Nephron progenitor cell (in vitro differentiated cells): ENCODE data around the gene LHX1.

Experiments
- DNase-seq: peaks from one replicate; pipeline ENCODE4 v3.0.0; 2021
- H3K27ac Mint-ChIP-seq: 2 replicates; pipeline ENCODE4 v1.8.0; 2021; ENCODE audit warnings: mild to moderate bottlenecking, moderate library complexity, mixed read lengths
- H3K27me3 Mint-ChIP-seq: 2 replicates; pipeline ENCODE4 v1.8.0; 2021; ENCODE audit warnings: mild to moderate bottlenecking, low read depth, mixed read lengths; ENCODE audit not compliant: poor library complexity
- H3K36me3 Mint-ChIP-seq: 2 replicates; pipeline ENCODE4 v1.8.0; 2021; ENCODE audit warnings: low read depth, mixed read lengths
- H3K4me1 Mint-ChIP-seq: 2 replicates; pipeline ENCODE4 v1.8.0; 2021; ENCODE audit warnings: mixed read lengths
- H3K4me3 Mint-ChIP-seq: 2 replicates; pipeline ENCODE4 v1.8.0; 2021; ENCODE audit warnings: mild to moderate bottlenecking, moderate library complexity, mixed read lengths
- H3K9me3 Mint-ChIP-seq: 2 replicates; pipeline ENCODE4 v1.8.0; 2021; ENCODE audit warnings: mild to moderate bottlenecking, moderate library complexity, mixed read lengths
- TF ChIP-seq, protein P1 (sequence below): fragments of 200-600 bp; sonication (generic); IDR thresholded peaks from 2 replicates; pipeline ENCODE4 v1.5.0; 2021; ENCODE audit warnings: antibody characterized with exemption

Gene LHX1

DNA sequence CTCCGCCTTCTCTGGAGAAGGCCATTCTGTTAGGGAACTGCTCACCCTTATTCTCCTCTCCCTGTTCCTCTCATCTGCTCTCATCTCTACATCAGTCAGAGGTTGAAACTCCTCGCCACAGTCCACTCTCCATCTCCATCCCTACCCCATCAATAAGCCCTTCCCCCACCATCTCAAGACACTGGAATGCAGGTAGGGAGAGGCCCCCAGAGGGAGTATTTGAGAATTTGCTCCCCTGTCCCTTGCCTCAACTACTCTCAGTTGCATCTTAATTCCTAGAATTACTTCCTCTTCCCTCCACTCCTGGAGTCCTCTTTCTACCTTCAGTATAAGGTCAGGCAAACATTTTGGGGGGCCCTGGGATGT, 9.4 kb downstream of the LHX1 start:
- no peak for DNase-seq
- TF ChIP-seq, protein P1, sequence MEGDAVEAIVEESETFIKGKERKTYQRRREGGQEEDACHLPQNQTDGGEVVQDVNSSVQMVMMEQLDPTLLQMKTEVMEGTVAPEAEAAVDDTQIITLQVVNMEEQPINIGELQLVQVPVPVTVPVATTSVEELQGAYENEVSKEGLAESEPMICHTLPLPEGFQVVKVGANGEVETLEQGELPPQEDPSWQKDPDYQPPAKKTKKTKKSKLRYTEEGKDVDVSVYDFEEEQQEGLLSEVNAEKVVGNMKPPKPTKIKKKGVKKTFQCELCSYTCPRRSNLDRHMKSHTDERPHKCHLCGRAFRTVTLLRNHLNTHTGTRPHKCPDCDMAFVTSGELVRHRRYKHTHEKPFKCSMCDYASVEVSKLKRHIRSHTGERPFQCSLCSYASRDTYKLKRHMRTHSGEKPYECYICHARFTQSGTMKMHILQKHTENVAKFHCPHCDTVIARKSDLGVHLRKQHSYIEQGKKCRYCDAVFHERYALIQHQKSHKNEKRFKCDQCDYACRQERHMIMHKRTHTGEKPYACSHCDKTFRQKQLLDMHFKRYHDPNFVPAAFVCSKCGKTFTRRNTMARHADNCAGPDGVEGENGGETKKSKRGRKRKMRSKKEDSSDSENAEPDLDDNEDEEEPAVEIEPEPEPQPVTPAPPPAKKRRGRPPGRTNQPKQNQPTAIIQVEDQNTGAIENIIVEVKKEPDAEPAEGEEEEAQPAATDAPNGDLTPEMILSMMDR = no peak
- H3K4me1 Mint-ChIP-seq = peaks cover 39% of the 10 kb centered on the region
- H3K27ac Mint-ChIP-seq = no peak overlapping the region
- no peaks in the 10 kb centered on the region for H3K9me3 Mint-ChIP-seq
- H3K4me3 Mint-ChIP-seq = no peak overlapping the region
- peaks cover 71% of the 10 kb centered on the region for H3K27me3 Mint-ChIP-seq
- H3K36me3 Mint-ChIP-seq = peaks cover 25% of the 10 kb centered on the region

DNA sequence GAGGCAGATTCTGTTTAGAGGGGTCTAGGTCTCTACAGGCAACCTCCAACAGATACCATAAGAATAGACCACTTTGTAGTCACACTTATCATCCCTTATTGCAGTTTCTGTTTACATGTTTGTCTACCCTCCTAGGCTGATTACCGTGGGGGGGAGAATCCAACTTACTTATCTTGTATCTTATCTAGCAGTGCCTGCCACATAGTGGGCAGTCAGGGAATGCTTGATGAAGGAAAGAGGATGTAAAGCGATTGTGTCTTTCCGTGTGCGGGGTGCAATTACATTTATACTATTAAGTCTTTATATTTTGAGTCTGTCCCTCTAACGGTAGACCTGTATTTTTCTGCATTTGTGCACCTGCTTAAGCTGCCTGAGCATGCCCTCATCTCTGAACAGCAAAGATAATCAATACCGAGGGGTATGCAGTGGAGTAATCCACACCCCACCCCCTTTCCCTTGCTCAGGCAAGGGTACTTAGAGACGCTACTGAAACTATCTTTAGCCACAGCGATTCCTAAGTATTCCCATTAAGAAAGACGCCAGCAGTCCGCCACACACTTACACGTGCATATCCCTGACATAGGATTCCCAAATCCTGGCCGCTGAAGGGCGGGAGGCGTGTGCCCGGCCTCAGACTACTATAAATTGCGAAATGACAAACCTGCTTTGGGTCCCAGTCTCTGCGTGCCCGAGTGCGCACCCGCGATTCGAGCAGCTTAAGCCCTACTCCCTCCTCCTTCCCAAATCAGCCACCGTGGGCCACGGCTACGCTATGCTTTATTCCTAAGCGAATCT, 10.8 kb downstream of the LHX1 start:
- peaks cover 50% of the 10 kb centered on the region for H3K4me1 Mint-ChIP-seq
- H3K27me3 Mint-ChIP-seq = peaks cover 59% of the 10 kb centered on the region
- peak overlapping the region; percentile 85 for H3K4me3 Mint-ChIP-seq
- no peak overlapping the region for H3K27ac Mint-ChIP-seq
- no peak for DNase-seq
- H3K36me3 Mint-ChIP-seq = peaks cover 39% of the 10 kb centered on the region
- no peaks in the 10 kb centered on the region for H3K9me3 Mint-ChIP-seq
- TF ChIP-seq, protein P1 = no peak

DNA sequence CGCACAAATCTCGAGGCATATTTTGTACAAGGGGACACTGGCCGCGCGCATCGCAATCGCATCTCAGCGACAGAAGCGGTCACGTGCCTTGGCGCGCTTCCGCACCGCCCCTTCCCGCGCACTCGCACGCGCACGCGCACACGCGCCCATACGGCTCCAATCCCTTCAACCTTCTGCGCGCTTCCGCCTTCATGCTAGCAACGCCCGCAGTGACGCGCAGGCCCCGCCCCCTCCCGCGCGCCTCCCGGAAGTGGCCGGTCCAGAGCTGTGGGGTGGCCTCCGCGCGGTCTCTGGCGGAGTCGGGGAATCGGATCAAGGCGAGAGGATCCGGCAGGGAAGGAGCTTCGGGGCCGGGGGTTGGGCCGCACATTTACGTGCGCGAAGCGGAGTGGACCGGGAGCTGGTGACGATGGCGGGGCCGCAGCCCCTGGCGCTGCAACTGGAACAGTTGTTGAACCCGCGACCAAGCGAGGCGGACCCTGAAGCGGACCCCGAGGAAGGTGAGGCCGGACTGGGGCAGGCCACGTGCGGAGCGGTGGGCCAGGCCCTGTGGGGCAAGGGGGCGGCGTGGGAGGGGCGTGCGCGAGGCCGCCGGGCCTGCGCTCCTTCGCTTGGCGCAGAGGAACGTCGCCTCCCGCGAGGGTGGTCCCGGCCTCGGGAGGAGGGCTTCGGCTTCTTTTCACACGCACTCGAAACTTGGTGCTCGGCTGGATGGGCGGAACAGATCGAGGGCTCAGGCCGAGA, 11.6 kb downstream of the LHX1 start, which contains the start of gene AATF:
Gene AATF (plus strand): TSS at position 238 of the 744 bp plus-strand sequence. CDS start 172 bp downstream, at position 410.
- H3K36me3 Mint-ChIP-seq = peaks cover 40% of the 10 kb centered on the region
- peak within 1 kb of the TSS; percentile 85 for H3K4me3 Mint-ChIP-seq
- DNase-seq = peak; percentile 98
- H3K4me1 Mint-ChIP-seq = peaks cover 48% of the 10 kb centered on the region
- TF ChIP-seq, protein P1 = no peak
- peaks cover 51% of the 10 kb centered on the region for H3K27me3 Mint-ChIP-seq
- H3K9me3 Mint-ChIP-seq = no peaks in the 10 kb centered on the region
- peak within 1 kb of the TSS; percentile 96 for H3K27ac Mint-ChIP-seq

DNA sequence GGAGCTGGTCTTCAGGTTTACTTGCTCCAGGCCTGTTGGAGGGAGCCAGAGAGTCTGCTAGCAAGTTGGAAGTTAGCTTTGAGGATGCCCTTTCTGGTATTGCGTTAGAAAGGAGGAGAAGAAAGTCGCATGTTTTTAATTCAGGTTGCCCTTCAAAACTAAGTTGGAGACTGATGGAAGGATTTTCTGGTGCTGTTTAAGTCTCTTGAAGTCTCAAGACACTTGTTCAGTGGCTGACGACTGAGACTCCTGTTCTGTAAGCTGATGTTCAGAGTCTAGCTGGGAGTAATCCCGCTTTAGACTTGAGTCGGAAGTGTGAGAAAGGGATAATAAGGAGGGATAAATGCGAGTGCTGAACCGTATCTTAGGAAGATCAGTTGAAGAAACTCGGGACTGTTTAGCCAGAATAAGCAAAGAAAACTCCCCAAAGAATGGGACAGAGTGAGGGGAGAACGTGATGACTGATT, 12.2 kb downstream of the LHX1 start:
- Mint-ChIP-seq H3K36me3 (peaks cover 46% of the 10 kb centered on the region), H3K4me1 (peaks cover 48% of the 10 kb centered on the region)

DNA sequence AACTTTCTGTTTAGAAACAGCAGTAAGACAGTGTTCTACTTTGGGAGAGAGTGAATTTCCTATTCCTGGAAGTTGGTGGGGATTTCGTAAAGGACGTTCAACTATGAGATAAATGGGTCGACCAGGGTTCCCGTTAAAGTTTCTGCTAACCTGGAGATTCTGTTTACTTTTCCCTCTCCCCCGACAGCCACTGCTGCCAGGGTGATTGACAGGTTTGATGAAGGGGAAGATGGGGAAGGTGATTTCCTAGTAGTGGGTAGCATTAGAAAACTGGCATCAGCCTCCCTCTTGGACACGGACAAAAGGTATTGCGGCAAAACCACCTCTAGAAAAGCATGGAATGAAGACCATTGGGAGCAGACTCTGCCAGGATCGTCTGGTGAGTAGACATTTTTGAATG, 12.8 kb downstream of the LHX1 start:
- H3K27ac Mint-ChIP-seq = no peak overlapping the region

More for the DNA sequence above, 12.2 kb downstream of the LHX1 start:
- H3K9me3 Mint-ChIP-seq = no peaks in the 10 kb centered on the region
- peaks cover 45% of the 10 kb centered on the region for H3K27me3 Mint-ChIP-seq
- H3K4me3 Mint-ChIP-seq = peak overlapping the region; percentile 85
- TF ChIP-seq, protein P1 = no peak
- peak overlapping the region; percentile 83 for H3K27ac Mint-ChIP-seq
- DNase-seq = no peak

More for the DNA sequence above, 12.8 kb downstream of the LHX1 start:
- H3K27me3 Mint-ChIP-seq = peaks cover 40% of the 10 kb centered on the region
- TF ChIP-seq, protein P1 = no peak
- H3K4me1 Mint-ChIP-seq = peaks cover 48% of the 10 kb centered on the region
- H3K36me3 Mint-ChIP-seq = peaks cover 51% of the 10 kb centered on the region
- H3K9me3 Mint-ChIP-seq = no peaks in the 10 kb centered on the region
- no peak for DNase-seq
- peak overlapping the region; percentile 85 for H3K4me3 Mint-ChIP-seq
